ENCODE results near the gene ACKR3. TPM values are rescaled to one million over a fixed set of nuclear protein-coding genes. Genes with fewer than 3 reads are reported as not detected.

ACKR3 gene
- polyA plus RNA-seq, 2 of the 4 experiments (the other 2 are of a cell fraction), result 21.3 to 33.2 TPM

DNA sequence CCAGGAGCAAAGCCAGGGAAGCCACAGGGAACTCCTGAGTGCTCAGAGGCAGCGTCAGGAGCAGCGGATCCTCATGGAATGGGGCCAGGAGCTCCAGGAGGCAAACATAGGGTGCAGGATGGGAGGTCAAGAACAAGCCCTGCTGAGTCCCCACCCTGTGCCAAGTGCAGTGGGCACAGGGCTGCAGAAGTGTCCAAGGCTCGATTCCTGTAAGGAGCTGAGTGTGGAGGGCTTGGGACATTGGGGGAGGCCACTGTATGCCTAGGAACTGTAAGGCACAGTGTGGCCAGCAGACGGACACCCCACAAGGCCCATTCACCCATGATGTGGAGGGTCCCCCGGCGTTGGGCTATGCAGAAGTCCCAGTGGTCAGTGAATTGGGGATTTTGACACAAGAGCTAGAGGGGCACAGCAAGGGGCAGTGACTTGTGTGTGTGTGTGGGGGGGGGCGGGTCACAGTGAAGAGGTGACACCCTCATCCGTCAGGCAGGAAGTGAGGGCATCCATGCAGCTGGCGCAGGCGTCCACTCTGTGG lies 55.6 kb downstream of the ACKR3 start:
- H3K4me1 ChIP-seq, result no peaks in the 10 kb centered on the region
- H3K9me3 ChIP-seq, result no peaks in the 10 kb centered on the region
- ATAC-seq (no peak), FAIRE-seq (no peak), DNase-seq (ENCODE audit: low read depth in 1 of 2, low spot score in 1 of 2) (no peak)
- no peak overlapping the region for H3K4me2 ChIP-seq
- no peak overlapping the region for H3K4me3 ChIP-seq
- CTCF ChIA-PET, result no interaction called here
- POLR2A ChIA-PET, result no interaction called here
- no peak overlapping the region for H3K27ac ChIP-seq
- TF ChIP-seq, protein P1, sequence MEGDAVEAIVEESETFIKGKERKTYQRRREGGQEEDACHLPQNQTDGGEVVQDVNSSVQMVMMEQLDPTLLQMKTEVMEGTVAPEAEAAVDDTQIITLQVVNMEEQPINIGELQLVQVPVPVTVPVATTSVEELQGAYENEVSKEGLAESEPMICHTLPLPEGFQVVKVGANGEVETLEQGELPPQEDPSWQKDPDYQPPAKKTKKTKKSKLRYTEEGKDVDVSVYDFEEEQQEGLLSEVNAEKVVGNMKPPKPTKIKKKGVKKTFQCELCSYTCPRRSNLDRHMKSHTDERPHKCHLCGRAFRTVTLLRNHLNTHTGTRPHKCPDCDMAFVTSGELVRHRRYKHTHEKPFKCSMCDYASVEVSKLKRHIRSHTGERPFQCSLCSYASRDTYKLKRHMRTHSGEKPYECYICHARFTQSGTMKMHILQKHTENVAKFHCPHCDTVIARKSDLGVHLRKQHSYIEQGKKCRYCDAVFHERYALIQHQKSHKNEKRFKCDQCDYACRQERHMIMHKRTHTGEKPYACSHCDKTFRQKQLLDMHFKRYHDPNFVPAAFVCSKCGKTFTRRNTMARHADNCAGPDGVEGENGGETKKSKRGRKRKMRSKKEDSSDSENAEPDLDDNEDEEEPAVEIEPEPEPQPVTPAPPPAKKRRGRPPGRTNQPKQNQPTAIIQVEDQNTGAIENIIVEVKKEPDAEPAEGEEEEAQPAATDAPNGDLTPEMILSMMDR (IDR thresholded peaks at IDR 0.05), result no peak
- TF ChIP-seq PHF8 (IDR thresholded peaks at IDR 0.05; ENCODE audit: borderline replicate concordance, low read depth) (no peak), JUN (IDR thresholded peaks at IDR 0.05) (no peak), HEYL (CRISPR knock-in tag; IDR thresholded peaks at IDR 0.05) (no peak), CHD2 (IDR thresholded peaks at IDR 0.05; ENCODE audit: low read length, partially characterized antibody) (no peak), SREBF2 (IDR thresholded peaks at IDR 0.05) (no peak), NPAS2 (CRISPR knock-in tag; IDR thresholded peaks at IDR 0.05; ENCODE audit: borderline replicate concordance) (no peak)
- TF ChIP-seq, protein P2, sequence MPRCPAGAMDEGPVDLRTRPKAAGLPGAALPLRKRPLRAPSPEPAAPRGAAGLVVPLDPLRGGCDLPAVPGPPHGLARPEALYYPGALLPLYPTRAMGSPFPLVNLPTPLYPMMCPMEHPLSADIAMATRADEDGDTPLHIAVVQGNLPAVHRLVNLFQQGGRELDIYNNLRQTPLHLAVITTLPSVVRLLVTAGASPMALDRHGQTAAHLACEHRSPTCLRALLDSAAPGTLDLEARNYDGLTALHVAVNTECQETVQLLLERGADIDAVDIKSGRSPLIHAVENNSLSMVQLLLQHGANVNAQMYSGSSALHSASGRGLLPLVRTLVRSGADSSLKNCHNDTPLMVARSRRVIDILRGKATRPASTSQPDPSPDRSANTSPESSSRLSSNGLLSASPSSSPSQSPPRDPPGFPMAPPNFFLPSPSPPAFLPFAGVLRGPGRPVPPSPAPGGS (IDR thresholded peaks at IDR 0.05), result no peak
- TF ChIP-seq, protein P3, sequence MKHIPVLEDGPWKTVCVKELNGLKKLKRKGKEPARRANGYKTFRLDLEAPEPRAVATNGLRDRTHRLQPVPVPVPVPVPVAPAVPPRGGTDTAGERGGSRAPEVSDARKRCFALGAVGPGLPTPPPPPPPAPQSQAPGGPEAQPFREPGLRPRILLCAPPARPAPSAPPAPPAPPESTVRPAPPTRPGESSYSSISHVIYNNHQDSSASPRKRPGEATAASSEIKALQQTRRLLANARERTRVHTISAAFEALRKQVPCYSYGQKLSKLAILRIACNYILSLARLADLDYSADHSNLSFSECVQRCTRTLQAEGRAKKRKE (CRISPR knock-in tag; IDR thresholded peaks at IDR 0.05; ENCODE audit: low read depth), result no peak
- TF ChIP-seq, protein P4, sequence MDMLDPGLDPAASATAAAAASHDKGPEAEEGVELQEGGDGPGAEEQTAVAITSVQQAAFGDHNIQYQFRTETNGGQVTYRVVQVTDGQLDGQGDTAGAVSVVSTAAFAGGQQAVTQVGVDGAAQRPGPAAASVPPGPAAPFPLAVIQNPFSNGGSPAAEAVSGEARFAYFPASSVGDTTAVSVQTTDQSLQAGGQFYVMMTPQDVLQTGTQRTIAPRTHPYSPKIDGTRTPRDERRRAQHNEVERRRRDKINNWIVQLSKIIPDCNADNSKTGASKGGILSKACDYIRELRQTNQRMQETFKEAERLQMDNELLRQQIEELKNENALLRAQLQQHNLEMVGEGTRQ (IDR thresholded peaks at IDR 0.05), result no peak
- WGBS (ENCODE audit: missing lambda C conversion rate), result 73% methylated on average over 6 of the region's 10 CpGs

DNA sequence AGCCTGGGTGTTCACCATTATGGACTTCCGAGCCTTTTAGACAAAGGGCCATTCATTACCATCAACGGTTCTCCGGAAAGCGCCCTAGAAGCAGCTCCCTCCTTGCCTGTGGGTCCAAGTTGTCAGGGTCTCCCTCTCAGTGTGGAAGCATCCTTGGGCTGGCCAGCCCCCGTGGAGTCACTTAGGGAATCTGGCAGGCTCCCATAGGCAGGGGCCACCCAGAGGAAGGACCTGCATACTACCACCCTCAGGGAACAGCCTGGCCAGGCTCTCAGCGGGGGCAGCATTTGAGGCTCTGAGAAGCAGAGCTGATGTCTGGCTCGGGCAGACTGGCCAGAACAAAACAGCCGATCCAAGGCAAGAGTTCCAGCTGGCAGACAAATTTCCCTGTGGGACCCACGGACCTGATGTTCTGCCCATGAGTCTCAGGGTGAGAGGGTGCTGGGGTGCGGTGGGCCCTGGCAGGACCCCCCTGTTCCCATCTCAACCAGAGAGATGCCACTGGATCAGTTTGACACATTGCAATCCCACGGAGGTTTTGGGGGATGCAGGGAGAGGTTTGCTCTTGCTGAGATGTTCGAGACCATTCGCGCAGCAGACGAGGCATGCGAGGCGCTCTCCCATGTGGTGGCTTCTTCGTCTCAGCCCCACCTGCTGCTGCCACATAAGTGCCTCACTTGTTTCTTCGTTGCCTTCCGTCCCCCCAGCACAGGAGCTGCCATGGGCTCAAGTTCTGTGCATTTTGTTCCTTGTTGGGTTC lies 56.9 kb downstream of the ACKR3 start:
- ChIA-PET POLR2A (no interaction called here), CTCF (no interaction called here)
- no peak overlapping the region for H3K4me2 ChIP-seq
- TF ChIP-seq, protein P5, sequence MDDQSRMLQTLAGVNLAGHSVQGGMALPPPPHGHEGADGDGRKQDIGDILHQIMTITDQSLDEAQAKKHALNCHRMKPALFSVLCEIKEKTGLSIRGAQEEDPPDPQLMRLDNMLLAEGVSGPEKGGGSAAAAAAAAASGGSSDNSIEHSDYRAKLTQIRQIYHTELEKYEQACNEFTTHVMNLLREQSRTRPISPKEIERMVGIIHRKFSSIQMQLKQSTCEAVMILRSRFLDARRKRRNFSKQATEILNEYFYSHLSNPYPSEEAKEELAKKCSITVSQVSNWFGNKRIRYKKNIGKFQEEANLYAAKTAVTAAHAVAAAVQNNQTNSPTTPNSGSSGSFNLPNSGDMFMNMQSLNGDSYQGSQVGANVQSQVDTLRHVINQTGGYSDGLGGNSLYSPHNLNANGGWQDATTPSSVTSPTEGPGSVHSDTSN (IDR thresholded peaks at IDR 0.05), result no peak
- TF ChIP-seq FOSL2 (IDR thresholded peaks at IDR 0.05) (no peak), FOSL2 (CRISPR knock-in tag; IDR thresholded peaks at IDR 0.05) (no peak), POLR2A (IDR thresholded peaks at IDR 0.05; ENCODE audit: low read length) (no peak), MAFK (IDR thresholded peaks at IDR 0.05; ENCODE audit: partially characterized antibody) (no peak), CBX8 (IDR thresholded peaks at IDR 0.05) (no peak), HOXA7 (CRISPR knock-in tag; IDR thresholded peaks at IDR 0.05) (no peak), KDM5A (IDR thresholded peaks at IDR 0.05) (no peak), SMC3 (IDR thresholded peaks at IDR 0.05) (no peak), FOSB (CRISPR knock-in tag; IDR thresholded peaks at IDR 0.05) (no peak)
- TF ChIP-seq, protein P1 (IDR thresholded peaks at IDR 0.05), result no peak
- TF ChIP-seq, protein P4 (IDR thresholded peaks at IDR 0.05), result no peak
- no peaks in the 10 kb centered on the region for H3K9me3 ChIP-seq
- ATAC-seq, result peak in 1 of 2 experiments; percentile 45; a peak in 3 of 6 replicates
- H3K4me3 ChIP-seq, result no peak overlapping the region
- no peak for FAIRE-seq
- no peak for DNase-seq (ENCODE audit: low read depth in 1 of 2, low spot score in 1 of 2)
- no peaks in the 10 kb centered on the region for H3K4me1 ChIP-seq
- no peak overlapping the region for H3K27ac ChIP-seq
- 66% methylated on average over 19 of the region's 20 CpGs for WGBS (ENCODE audit: missing lambda C conversion rate)
